Subcutaneous adipose tissue (tissue), 4 donors: ENCODE data around the gene AGAP1. TPM values are rescaled to one million over a fixed set of nuclear protein-coding genes. Genes with fewer than 3 reads are reported as not detected.

ENCODE experiments used
- CTCF ChIP-seq: fragments of 450-650 bp; IDR thresholded peaks from one replicate; pipeline ENCODE4 v1.5.1; 2016; ENCODE audit warnings: low read depth, mild to moderate bottlenecking, control low read depth, antibody characterized with exemption, moderate library complexity
- total RNA-seq, 4 donors: library from RNA; depleted of rRNA; stranded (reverse); fragments of >200 nt; gene quantifications; one replicate each; pipeline ENCODE4 v1.1.0, GENCODE V29; 2016

Gene AGAP1
- total RNA-seq, 4 donors from 2014 or later: 13.6 to 26.3 (median 23.6) TPM

- TF ChIP-seq CTCF: no peak
These were observed 601.7 kb downstream of the AGAP1 start for GRCh38 chr2:236095504-236095903.

- no peak for TF ChIP-seq CTCF
These were observed 607.6 kb downstream of the AGAP1 start for GRCh38 chr2:236101311-236101950.

- no peak for TF ChIP-seq CTCF
These were observed 609.1 kb downstream of the AGAP1 start for GRCh38 chr2:236102971-236103370.

- no peak for TF ChIP-seq CTCF
These were observed 610.1 kb downstream of the AGAP1 start for GRCh38 chr2:236103981-236104380.

- TF ChIP-seq CTCF: no peak
These were observed 612.2 kb downstream of the AGAP1 start for GRCh38 chr2:236105955-236106607.

GRCh38 chr2:236106761-236107160 lies 612.9 kb downstream of the AGAP1 start:
- no peak for TF ChIP-seq CTCF

GRCh38 chr2:236107536-236107935 lies 613.7 kb downstream of the AGAP1 start:
- no peak for TF ChIP-seq CTCF
